IMR-90 (cell line): ENCODE results near the gene BTG4.

Experiments
- BHLHE40 ChIP-seq: fragments of 150-350 bp; IDR thresholded peaks from 2 replicates; pipeline ENCODE4 v1.6.1; 2016; ENCODE audit warnings: mild to moderate bottlenecking, low read depth, low read length
- CEBPB ChIP-seq: IDR thresholded peaks from 2 replicates; pipeline ENCODE4 v1.6.1; 2012; ENCODE audit warnings: low read depth, low read length, improper control_type of control experiment
- MAFK ChIP-seq: IDR thresholded peaks from 2 replicates; pipeline ENCODE4 v1.6.1; 2012; ENCODE audit warnings: low read depth, low read length, improper control_type of control experiment
- MAZ ChIP-seq: IDR thresholded peaks from 2 replicates; pipeline ENCODE4 v1.6.1; 2012; ENCODE audit warnings: low read depth, mild to moderate bottlenecking, low read length, improper control_type of control experiment, moderate library complexity, borderline replicate concordance
- MXI1 ChIP-seq: IDR thresholded peaks from 2 replicates; pipeline ENCODE4 v1.6.1; 2012; ENCODE audit warnings: low read depth, mild to moderate bottlenecking, low read length, moderate library complexity, borderline replicate concordance
- POLR2A ChIP-seq: IDR thresholded peaks from 2 replicates; pipeline ENCODE4 v1.6.1; 2012; ENCODE audit warnings: mild to moderate bottlenecking, low read depth, low read length
- RAD21 ChIP-seq: IDR thresholded peaks from 2 replicates; pipeline ENCODE4 v1.6.1; 2012; ENCODE audit warnings: low read length, improper control_type of control experiment
- RCOR1 ChIP-seq: IDR thresholded peaks from 2 replicates; pipeline ENCODE4 v1.6.1; 2012; ENCODE audit warnings: mild to moderate bottlenecking, low read length, improper control_type of control experiment; ENCODE audit not compliant: insufficient replicate concordance
- TF ChIP-seq, protein P1 (sequence below): conservative IDR thresholded peaks from 2 replicates; pipeline ENCODE4 v1.5.1; 2012; ENCODE audit warnings: mild to moderate bottlenecking, low read depth, low read length, improper control_type of control experiment
- TF ChIP-seq, protein P2 (sequence below): fragments of 150-350 bp; IDR thresholded peaks from 2 replicates; pipeline ENCODE4 v1.6.1; 2017; ENCODE audit warnings: mild to moderate bottlenecking, antibody characterized with exemption, low read length, low read depth
- TF ChIP-seq, protein P3 (sequence below): fragments of 150-350 bp; IDR thresholded peaks from 2 replicates; pipeline ENCODE4 v1.6.1; 2016; ENCODE audit warnings: low read depth, mild to moderate bottlenecking, low read length, moderate library complexity, borderline replicate concordance

DNA sequence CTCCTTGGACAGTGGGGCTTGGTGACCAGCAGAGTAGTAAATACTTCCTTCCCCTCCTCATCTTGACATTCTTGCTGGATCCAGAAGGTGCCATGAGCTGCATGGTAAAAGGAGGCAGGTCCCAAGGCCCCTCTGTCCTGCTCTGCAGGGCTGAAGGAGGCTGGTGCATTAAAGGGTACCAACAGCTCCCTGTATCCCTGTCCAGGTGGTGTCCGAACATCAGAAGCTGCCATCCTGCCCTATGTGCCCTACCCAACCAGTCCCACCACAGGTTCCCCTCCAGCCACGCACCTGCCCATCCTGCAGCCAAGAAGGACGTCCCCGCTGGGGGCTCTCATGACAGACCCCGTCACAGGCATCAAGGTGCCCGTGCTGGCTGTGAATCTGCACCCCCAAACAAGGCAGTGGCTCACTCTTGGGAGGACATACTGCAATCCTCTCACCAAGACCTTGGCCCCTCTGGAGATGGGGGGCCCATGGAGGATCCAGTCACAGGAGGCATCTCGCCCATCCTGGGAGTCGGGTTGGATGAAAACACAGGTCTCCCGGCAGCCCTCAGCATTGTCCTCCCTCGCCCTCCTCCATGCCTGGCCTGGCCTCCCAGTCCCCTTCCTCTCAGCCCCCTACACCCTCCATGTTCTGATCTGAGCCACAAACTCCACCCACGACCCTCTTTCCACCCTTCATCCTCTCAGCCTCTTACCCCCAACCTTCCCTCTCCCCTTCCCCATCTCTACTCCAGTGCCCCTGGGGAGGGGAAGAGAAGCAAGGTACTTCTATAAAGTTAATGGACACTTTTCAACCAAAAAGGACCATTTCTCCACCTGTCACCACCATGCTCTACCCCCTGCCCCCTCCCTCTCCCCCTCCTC, 55.1 kb downstream of the BTG4 start:
- TF ChIP-seq, protein P1, sequence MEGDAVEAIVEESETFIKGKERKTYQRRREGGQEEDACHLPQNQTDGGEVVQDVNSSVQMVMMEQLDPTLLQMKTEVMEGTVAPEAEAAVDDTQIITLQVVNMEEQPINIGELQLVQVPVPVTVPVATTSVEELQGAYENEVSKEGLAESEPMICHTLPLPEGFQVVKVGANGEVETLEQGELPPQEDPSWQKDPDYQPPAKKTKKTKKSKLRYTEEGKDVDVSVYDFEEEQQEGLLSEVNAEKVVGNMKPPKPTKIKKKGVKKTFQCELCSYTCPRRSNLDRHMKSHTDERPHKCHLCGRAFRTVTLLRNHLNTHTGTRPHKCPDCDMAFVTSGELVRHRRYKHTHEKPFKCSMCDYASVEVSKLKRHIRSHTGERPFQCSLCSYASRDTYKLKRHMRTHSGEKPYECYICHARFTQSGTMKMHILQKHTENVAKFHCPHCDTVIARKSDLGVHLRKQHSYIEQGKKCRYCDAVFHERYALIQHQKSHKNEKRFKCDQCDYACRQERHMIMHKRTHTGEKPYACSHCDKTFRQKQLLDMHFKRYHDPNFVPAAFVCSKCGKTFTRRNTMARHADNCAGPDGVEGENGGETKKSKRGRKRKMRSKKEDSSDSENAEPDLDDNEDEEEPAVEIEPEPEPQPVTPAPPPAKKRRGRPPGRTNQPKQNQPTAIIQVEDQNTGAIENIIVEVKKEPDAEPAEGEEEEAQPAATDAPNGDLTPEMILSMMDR, result no peak
- TF ChIP-seq MAZ (no peak), RAD21 (no peak), POLR2A (no peak), RCOR1 (no peak), BHLHE40 (no peak), CEBPB (no peak), MAFK (no peak), MXI1 (no peak)
- TF ChIP-seq, protein P2, sequence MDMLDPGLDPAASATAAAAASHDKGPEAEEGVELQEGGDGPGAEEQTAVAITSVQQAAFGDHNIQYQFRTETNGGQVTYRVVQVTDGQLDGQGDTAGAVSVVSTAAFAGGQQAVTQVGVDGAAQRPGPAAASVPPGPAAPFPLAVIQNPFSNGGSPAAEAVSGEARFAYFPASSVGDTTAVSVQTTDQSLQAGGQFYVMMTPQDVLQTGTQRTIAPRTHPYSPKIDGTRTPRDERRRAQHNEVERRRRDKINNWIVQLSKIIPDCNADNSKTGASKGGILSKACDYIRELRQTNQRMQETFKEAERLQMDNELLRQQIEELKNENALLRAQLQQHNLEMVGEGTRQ, result no peak
- TF ChIP-seq, protein P3, sequence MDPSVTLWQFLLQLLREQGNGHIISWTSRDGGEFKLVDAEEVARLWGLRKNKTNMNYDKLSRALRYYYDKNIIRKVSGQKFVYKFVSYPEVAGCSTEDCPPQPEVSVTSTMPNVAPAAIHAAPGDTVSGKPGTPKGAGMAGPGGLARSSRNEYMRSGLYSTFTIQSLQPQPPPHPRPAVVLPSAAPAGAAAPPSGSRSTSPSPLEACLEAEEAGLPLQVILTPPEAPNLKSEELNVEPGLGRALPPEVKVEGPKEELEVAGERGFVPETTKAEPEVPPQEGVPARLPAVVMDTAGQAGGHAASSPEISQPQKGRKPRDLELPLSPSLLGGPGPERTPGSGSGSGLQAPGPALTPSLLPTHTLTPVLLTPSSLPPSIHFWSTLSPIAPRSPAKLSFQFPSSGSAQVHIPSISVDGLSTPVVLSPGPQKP, result no peak
